Measurements from ENCODE around the gene MYBPC3. TPM values are rescaled to one million over a fixed set of nuclear protein-coding genes. Genes with fewer than 3 reads are reported as not detected.

Gene MYBPC3
- total RNA-seq (2013; cell fraction: nucleolus; rRNA removed): not detected in 2 replicates
- total RNA-seq (2014; rRNA removed) (0.05 TPM in 1 of 2 replicates, not detected in the other), total RNA-seq (2014; rRNA removed; fragmentation: Illumina TruSeq; extraction: Trizol) (not detected in 2 replicates), total RNA-seq (2021) (not detected in 2 replicates), polyA plus RNA-seq (2011; rRNA removed) (0.03 TPM in 1 of 2 replicates, not detected in the other), polyA plus RNA-seq (2014; fragmentation: Illumina TruSeq; extraction: Trizol) (0.03 TPM in 1 of 2 replicates, not detected in the other), polyA plus RNA-seq (2014; fragmentation: Nextera tagmentation; extraction: Ambion mirVana) (not detected), polyA plus RNA-seq (2014; rRNA removed) (0.06 TPM in 1 of 2 replicates, not detected in the other), polyA plus RNA-seq (2016; fragmentation: Nextera tagmentation; extraction: Ambion mirVana) (under 1 TPM in 1 of 2 experiments, not detected in 1; 0.08 TPM), polyA minus RNA-seq (2011; rRNA and poly(A)+ RNA removed) (0.05 TPM in 1 of 2 replicates, not detected in the other), Bru-seq, nascent RNA (percentile 19 among the genes with signal in this experiment), BruChase-seq, experiment 1, labeled RNA remaining after a 6-hour chase (percentile 17 among the genes with signal in this experiment), BruChase-seq, experiment 2, labeled RNA remaining after a 2-hour chase (percentile 14 among the genes with signal in this experiment)
- polyA plus RNA-seq (2011; ENCODE audit: low read depth): not detected
- 0.05 and 0.06 TPM in 2 replicates for polyA plus RNA-seq (2011; cell fraction: cytosol; rRNA removed)
- polyA plus RNA-seq (2011; cell fraction: nucleus; rRNA removed): 0.16 and 0.30 TPM in 2 replicates
- 0.04 and 0.08 TPM in 2 replicates for polyA plus RNA-seq (2012)
- polyA minus RNA-seq (2011; cell fraction: cytosol; rRNA and poly(A)+ RNA removed): not detected in 2 replicates
- not detected in 2 replicates for polyA minus RNA-seq (2011; cell fraction: nucleus; rRNA and poly(A)+ RNA removed)
- long read RNA-seq, experiment 1: 0 reads
- long read RNA-seq, experiment 2: 0 reads

GRCh38 chr11:47352556-47352955 lies at the start of gene MYBPC3:
Gene MYBPC3 (minus strand): TSS chr11:47352702. CDS start chr11:47352647, 55 bp downstream.
- no peaks in the 10 kb centered on the region; a peak in 1 of 4 replicates for H3K27me3 ChIP-seq (replicated peaks in 1 of 2; ENCODE audit: control insufficient read depth in 2 of 2, insufficient read depth in 2 of 2, low read length in 1 of 2)
- ChIA-PET SMC1A (ENCODE audit: uncharacterized antibody, unreplicated experiment) (no interaction called here), RAD21 (ENCODE audit: unreplicated experiment) (no interaction called here), CTCF (interaction anchor here (0.7 kb wide), 1 partner anchor 37 kb away, joined by 3 read pairs; no protein-coding TSS in a partner anchor), POLR2A (no interaction called here)
- DNase-seq (ENCODE audit: low read depth, low spot score) (no peak), FAIRE-seq (no peak), ATAC-seq (no peak)
- WGBS (ENCODE audit: insufficient coverage, insufficient replicate concordance, low lambda C conversion rate, missing lambda C conversion rate): 67% methylated on average over 5 of the region's 5 CpGs
- no peak within 1 kb of the TSS for H3K27ac ChIP-seq (ENCODE audit: control insufficient read depth, insufficient read depth)
- no peaks in the 10 kb centered on the region; the same call in 2 of the 3 replicates for H3K9me3 ChIP-seq (replicated peaks; ENCODE audit: control insufficient read depth, insufficient read depth, low read length)
- H3K4me1 ChIP-seq (ENCODE audit: control insufficient read depth, insufficient read depth, low read length): no peaks in the 10 kb centered on the region
- H4K20me1 ChIP-seq (ENCODE audit: control insufficient read depth, insufficient read depth): no peaks in the 10 kb centered on the region
- in situ Hi-C loops (cut with MboI) (no loop called here), intact Hi-C loops (cut with micrococcal nuclease; ENCODE audit: unreplicated experiment) (no loop called here)
- no TSS peak for BruUV-seq (replicated peaks)
- H3K4me3 ChIP-seq: no peak within 1 kb of the TSS
- no peak within 1 kb of the TSS for H2AFZ ChIP-seq (ENCODE audit: control insufficient read depth, low read depth, low read length)
- no peaks in the 10 kb centered on the region; a peak in 1 of 4 replicates for H3K36me3 ChIP-seq (ENCODE audit: control insufficient read depth in 2 of 2, insufficient read depth in 2 of 2, low read length in 1 of 2)
- H3K79me2 ChIP-seq (ENCODE audit: control insufficient read depth, insufficient read depth, low read length): no peaks in the 10 kb centered on the region
- H3K4me2 ChIP-seq (ENCODE audit: control insufficient read depth, insufficient read depth): no peak within 1 kb of the TSS
- no peak within 1 kb of the TSS for H3K9ac ChIP-seq (ENCODE audit: control insufficient read depth, insufficient read depth, low read length)
- no peak for TF ChIP-seq PRDM15 (CRISPR knock-in tag; IDR thresholded peaks at IDR 0.05)
- TF ChIP-seq ZNF207 (IDR thresholded peaks at IDR 0.05; ENCODE audit: borderline replicate concordance): no peak
- TF ChIP-seq ZNF687 (IDR thresholded peaks at IDR 0.05): no peak
- no peak for TF ChIP-seq SKIL (IDR thresholded peaks at IDR 0.05; ENCODE audit: low read depth, poor library complexity, severe bottlenecking)
- no peak for TF ChIP-seq NR2C2 (IDR thresholded peaks at IDR 0.05; ENCODE audit: borderline replicate concordance, control insufficient read depth, insufficient read length, low read depth)
- TF ChIP-seq HCFC1 (IDR thresholded peaks at IDR 0.05; ENCODE audit: low read length): no peak
- TF ChIP-seq RAD21 (IDR thresholded peaks at IDR 0.05; ENCODE audit: insufficient read depth, low read depth, low read length): no peak
- no peak for TF ChIP-seq SIX5 (IDR thresholded peaks at IDR 0.05; ENCODE audit: low read depth, low read length, severe bottlenecking)
- no peak for TF ChIP-seq NFXL1 (IDR thresholded peaks at IDR 0.05; ENCODE audit: borderline replicate concordance)
- TF ChIP-seq BACH1 (IDR thresholded peaks at IDR 0.05; ENCODE audit: borderline replicate concordance): no peak

All from GM12878 (cell line).